NAMALWA (cell line): ENCODE results near the gene ZBTB21.

ENCODE experiments used
- DNase-seq: peaks from one replicate; pipeline ENCODE4 v3.0.0-alpha.2; 2015; ENCODE audit warnings: low spot score

Gene ZBTB21

GRCh38 chr21:42039911-42040351 is 29.8 kb upstream of the ZBTB21 start:
- no peak for DNase-seq

- DNase-seq = no peak
These were observed 29.3 kb upstream of the ZBTB21 start for GRCh38 chr21:42039470-42039901.

GRCh38 chr21:42038826-42039425 is 28.8 kb upstream of the ZBTB21 start:
- DNase-seq = peak; percentile 10

- no peak for DNase-seq
These were observed 28.2 kb upstream of the ZBTB21 start for GRCh38 chr21:42038393-42038792.

- no peak for DNase-seq
These were observed 27.8 kb upstream of the ZBTB21 start for GRCh38 chr21:42037943-42038342.

GRCh38 chr21:42037516-42037915 is 27.4 kb upstream of the ZBTB21 start:
- DNase-seq = peak; percentile 35

- no peak for DNase-seq
These were observed 26.2 kb upstream of the ZBTB21 start for GRCh38 chr21:42036313-42036712.

- DNase-seq = no peak
These were observed 22.8 kb upstream of the ZBTB21 start for GRCh38 chr21:42032968-42033367.

- DNase-seq = no peak
These were observed 22.1 kb upstream of the ZBTB21 start for GRCh38 chr21:42032266-42032665.

GRCh38 chr21:42031816-42032215 is 21.7 kb upstream of the ZBTB21 start:
- no peak for DNase-seq

- no peak for DNase-seq
These were observed 21.1 kb upstream of the ZBTB21 start for GRCh38 chr21:42031241-42031640.

GRCh38 chr21:42030311-42030710 is 20.2 kb upstream of the ZBTB21 start:
- no peak for DNase-seq

- DNase-seq = peak; percentile 29
These were observed 18.7 kb upstream of the ZBTB21 start for GRCh38 chr21:42028766-42029425.

- DNase-seq = peak; percentile 59
These were observed 17.9 kb upstream of the ZBTB21 start for GRCh38 chr21:42027822-42028765.

- DNase-seq = no peak
These were observed 17.1 kb upstream of the ZBTB21 start for GRCh38 chr21:42027085-42027821.

GRCh38 chr21:42026082-42026435 is 15.9 kb upstream of the ZBTB21 start:
- no peak for DNase-seq

- DNase-seq = no peak
These were observed 15.4 kb upstream of the ZBTB21 start for GRCh38 chr21:42025376-42026081.

GRCh38 chr21:42022906-42023305 is 12.7 kb upstream of the ZBTB21 start:
- no peak for DNase-seq

GRCh38 chr21:42022091-42022430 is 11.9 kb upstream of the ZBTB21 start:
- no peak for DNase-seq

GRCh38 chr21:42021371-42022090 is 11.4 kb upstream of the ZBTB21 start:
- no peak for DNase-seq

GRCh38 chr21:42019706-42020105 is 9.5 kb upstream of the ZBTB21 start:
- DNase-seq = no peak
